Esophagus muscularis mucosa (tissue), 4 donors: ENCODE measurements around the gene ZBTB47. TPM values are rescaled to one million over a fixed set of nuclear protein-coding genes. Genes with fewer than 3 reads are reported as not detected.

Source experiments
- DNase-seq: peaks from one replicate; pipeline ENCODE4 v3.0.0-alpha.2; 2017; ENCODE audit errors: extremely low spot score
- H3K27ac ChIP-seq, 4 donors: fragments of 200-600 bp; sonication (generic); replicated peaks in 1 of 4; 1 replicate in 3 of 4; 2 replicates in 1 of 4; pipeline ENCODE4 v1.5.1; 2016 to 2019; ENCODE audit warnings: mild to moderate bottlenecking in 1 of 4
- H3K27me3 ChIP-seq, 4 donors: fragments of 200-600 bp; sonication (generic); one replicate each; pipeline versions ENCODE4 v1.5.1 to v1.6.0; 2016 to 2019
- H3K36me3 ChIP-seq, 4 donors: fragments of 200-600 bp; sonication (generic); one replicate each; pipeline ENCODE4 v1.5.1; 2016 to 2019
- H3K4me1 ChIP-seq, 4 donors: fragments of 200-600 bp; sonication (generic); one replicate each; pipeline ENCODE4 v1.5.1; 2016 to 2019
- H3K4me3 ChIP-seq, 4 donors: fragments of 200-600 bp; sonication (generic); 1 replicate in 2 of 4; 2 replicates in 2 of 4; pipeline ENCODE4 v1.5.1; 2016 to 2019; ENCODE audit warnings: mild to moderate bottlenecking in 4 of 4, moderate library complexity in 1 of 4
- H3K9me3 ChIP-seq, 4 donors: fragments of 200-600 bp; sonication (generic); 1 replicate in 3 of 4; 2 replicates in 1 of 4; pipeline ENCODE4 v1.5.1; 2016 to 2019
- EP300 ChIP-seq: sonication (generic); formaldehyde crosslinking; IDR thresholded peaks from one replicate; pipeline ENCODE4 v1.6.1; 2017; ENCODE audit warnings: antibody characterized with exemption
- POLR2A ChIP-seq: fragments of 450-650 bp; IDR thresholded peaks from one replicate; pipeline ENCODE4 v1.6.1; 2017; ENCODE audit warnings: antibody characterized with exemption, moderate library complexity, mild to moderate bottlenecking, low read depth
- POLR2AphosphoS5 ChIP-seq, 2 donors: sonication (generic); formaldehyde crosslinking; IDR thresholded peaks; one replicate each; pipeline ENCODE4 v1.6.1; 2017; ENCODE audit warnings: antibody characterized with exemption in 2 of 2
- whole genome bisulfite sequencing: methylation state at CpG from one replicate; pipeline ENCODE4 v1.1.5; 2018; 5-methylcytosine and 5-hydroxymethylcytosine counted together
- intact Hi-C: fragments of 100-400 bp; cut with DNase I; formaldehyde crosslinking; loops from one replicate; pipeline ENCODE4 v1.15.1; 2023
- total RNA-seq, 4 donors: library from RNA; depleted of rRNA; stranded (reverse); fragments of >200 nt; gene quantifications; one replicate each; pipeline versions ENCODE4 v1.1.0 to v1.2.1, GENCODE V29; 2016
- TF ChIP-seq, protein P1 (sequence below), 3 experiments: fragments of 200-600 bp in 2 of 3; fragments of 450-650 bp in 1 of 3; sonication (generic) in 2 of 3; IDR thresholded peaks; one replicate each; pipeline ENCODE4 v1.5.1; 2017 to 2019; ENCODE audit warnings: antibody characterized with exemption in 3 of 3, mild to moderate bottlenecking in 2 of 3, moderate library complexity in 1 of 3

The ZBTB47 gene
- total RNA-seq, 4 donors from 2014 or later = 75.4 to 137 (median 95.7) TPM

DNA sequence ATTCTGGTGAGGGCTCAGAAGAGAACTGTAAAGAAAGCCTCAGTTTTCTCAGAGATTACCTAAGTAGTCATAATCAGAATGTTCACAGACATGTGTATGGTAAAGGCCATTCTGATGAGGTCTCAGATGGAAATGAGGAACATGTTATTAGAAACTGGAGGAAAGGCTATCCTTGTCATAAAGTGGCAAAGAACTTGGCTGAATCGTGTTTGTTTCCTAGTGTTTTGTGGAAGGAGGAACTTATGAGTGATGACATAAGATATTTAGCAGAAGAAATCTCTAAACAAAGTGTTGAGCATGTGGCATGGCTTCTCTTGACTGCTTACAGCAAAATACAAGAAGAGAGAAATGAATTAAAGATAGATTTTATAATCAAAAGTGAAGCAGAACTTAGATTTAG, 19.0 kb downstream of the ZBTB47 start:
- Histone ChIP-seq H3K9me3 (no peaks in the 10 kb centered on the region), H3K36me3 (no peaks in the 10 kb centered on the region), H3K4me1 (peaks cover 3 to 15% (median 10%) of the 10 kb centered on the region in 4 donors), H3K27ac (no peak overlapping the region), H3K27me3 (peaks cover 0 to 8% (median 0%) of the 10 kb centered on the region in 4 donors), H3K4me3 (no peak overlapping the region)
- TF ChIP-seq POLR2A = no peak
- no peak for TF ChIP-seq POLR2AphosphoS5 (IDR thresholded peaks at IDR 0.05)
- TF ChIP-seq EP300 = no peak
- TF ChIP-seq, protein P1, sequence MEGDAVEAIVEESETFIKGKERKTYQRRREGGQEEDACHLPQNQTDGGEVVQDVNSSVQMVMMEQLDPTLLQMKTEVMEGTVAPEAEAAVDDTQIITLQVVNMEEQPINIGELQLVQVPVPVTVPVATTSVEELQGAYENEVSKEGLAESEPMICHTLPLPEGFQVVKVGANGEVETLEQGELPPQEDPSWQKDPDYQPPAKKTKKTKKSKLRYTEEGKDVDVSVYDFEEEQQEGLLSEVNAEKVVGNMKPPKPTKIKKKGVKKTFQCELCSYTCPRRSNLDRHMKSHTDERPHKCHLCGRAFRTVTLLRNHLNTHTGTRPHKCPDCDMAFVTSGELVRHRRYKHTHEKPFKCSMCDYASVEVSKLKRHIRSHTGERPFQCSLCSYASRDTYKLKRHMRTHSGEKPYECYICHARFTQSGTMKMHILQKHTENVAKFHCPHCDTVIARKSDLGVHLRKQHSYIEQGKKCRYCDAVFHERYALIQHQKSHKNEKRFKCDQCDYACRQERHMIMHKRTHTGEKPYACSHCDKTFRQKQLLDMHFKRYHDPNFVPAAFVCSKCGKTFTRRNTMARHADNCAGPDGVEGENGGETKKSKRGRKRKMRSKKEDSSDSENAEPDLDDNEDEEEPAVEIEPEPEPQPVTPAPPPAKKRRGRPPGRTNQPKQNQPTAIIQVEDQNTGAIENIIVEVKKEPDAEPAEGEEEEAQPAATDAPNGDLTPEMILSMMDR (IDR thresholded peaks at IDR 0.05) = no peak
- intact Hi-C loops = no loop called here
- 53% methylated on average over 1 of the region's 1 CpG for WGBS
- no peak for DNase-seq

DNA sequence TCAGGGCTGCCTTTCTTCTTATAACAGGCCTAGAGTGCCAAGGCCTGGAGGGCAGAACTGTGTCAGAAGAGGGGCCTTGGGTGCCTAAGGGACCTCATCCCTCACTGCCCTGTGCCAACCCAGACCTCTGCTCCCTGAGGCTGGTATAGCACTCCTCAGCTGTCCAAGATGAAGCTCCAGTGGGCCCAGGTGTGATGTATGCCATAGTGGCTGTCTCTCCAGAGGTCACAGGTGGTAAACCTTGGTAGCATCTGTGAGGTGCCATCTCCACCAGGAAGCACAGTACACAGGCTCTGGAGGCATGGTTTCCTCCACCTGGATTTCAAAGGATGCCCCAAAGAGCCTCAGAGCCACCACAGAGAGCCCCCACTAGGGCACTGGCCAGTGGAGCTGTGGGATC, 19.6 kb downstream of the ZBTB47 start:
- H3K27ac ChIP-seq = no peak overlapping the region
- peaks cover 0 to 10% (median 4%) of the 10 kb centered on the region in 4 donors for H3K4me1 ChIP-seq
- no peak for DNase-seq
- no peaks in the 10 kb centered on the region for H3K9me3 ChIP-seq
- no peaks in the 10 kb centered on the region for H3K36me3 ChIP-seq
- no peak overlapping the region for H3K4me3 ChIP-seq
- H3K27me3 ChIP-seq = peaks cover 0 to 8% (median 0%) of the 10 kb centered on the region in 4 donors
- intact Hi-C loops = no loop called here
- TF ChIP-seq POLR2AphosphoS5 (IDR thresholded peaks at IDR 0.05) = no peak
- TF ChIP-seq, protein P1 (IDR thresholded peaks at IDR 0.05) = no peak

DNA sequence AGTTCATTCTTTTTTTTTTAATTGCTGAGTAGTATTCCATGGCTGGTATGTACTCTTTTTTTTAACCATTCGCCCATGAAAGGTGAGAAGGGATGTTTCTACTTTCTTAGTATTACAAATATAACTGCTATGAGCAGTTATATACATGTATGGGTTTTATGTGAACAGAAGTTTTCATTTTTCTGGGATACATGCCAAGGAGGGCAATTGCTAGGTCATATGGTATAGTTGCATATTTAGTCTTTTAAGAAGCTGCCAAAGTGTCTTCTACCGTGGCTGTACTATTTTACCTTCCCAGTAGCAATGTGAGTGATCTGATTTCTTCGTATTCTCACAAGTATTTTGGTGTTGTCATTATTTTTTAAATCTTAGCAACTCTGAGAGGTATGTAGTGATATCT, 20.6 kb downstream of the ZBTB47 start:
- Histone ChIP-seq H3K4me3 (no peak overlapping the region), H3K9me3 (no peaks in the 10 kb centered on the region), H3K36me3 (no peaks in the 10 kb centered on the region), H3K27me3 (peaks cover 0 to 8% (median 0%) of the 10 kb centered on the region in 4 donors), H3K27ac (no peak overlapping the region), H3K4me1 (no peaks in the 10 kb centered on the region)
- 71% methylated on average over 3 of the region's 3 CpGs for WGBS
- TF ChIP-seq, protein P1 (IDR thresholded peaks at IDR 0.05) = no peak
- TF ChIP-seq POLR2A = no peak
- TF ChIP-seq EP300 = no peak
- TF ChIP-seq POLR2AphosphoS5 (IDR thresholded peaks at IDR 0.05) = no peak
- DNase-seq = no peak
- intact Hi-C loops = no loop called here

DNA sequence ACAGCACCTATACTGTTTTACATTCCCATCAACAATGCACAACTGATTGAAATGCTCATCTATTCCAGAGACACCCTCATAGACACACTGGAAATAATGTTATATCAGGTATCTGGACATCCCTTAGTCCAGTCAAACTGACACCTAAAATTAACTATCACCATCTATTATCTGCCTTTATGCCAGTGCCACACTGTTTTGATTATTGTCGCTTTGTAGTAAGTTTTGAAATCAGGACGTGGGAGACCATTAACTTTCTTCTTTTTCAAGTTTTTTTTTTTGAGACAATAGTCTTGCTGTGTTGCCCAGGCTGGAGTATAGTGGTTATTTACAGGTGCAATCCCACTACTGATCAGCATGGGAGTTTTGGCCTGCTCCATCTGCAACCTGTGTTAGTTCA, 22.4 kb downstream of the ZBTB47 start:
- intact Hi-C loops = no loop called here

DNA sequence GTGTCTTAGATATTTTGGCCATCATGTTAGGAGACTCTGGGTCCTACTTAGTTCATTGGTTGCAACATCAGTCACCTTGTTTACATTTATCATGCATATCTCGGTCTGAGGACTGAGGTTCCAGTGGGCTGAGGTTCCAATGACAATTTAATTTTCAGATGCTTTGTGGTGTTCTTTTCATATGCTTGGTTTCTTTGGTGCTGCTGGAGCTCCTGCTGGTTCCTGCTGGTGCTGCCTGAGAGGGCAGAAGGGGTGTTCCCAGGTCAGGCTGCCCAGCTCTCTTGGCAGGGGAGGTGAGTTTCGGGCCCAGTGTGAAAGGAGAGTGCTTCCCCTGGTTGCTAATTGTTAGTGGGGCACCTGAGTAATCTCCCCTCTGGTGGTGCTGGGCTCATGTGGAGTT, 24.9 kb downstream of the ZBTB47 start:
- no peak for DNase-seq
- H3K27ac ChIP-seq = no peak overlapping the region
- peaks cover 0 to 2% (median 0%) of the 10 kb centered on the region in 4 donors for H3K27me3 ChIP-seq
- TF ChIP-seq POLR2A = no peak
- TF ChIP-seq POLR2AphosphoS5 (IDR thresholded peaks at IDR 0.05) = no peak
- TF ChIP-seq, protein P1 (IDR thresholded peaks at IDR 0.05) = no peak
- TF ChIP-seq EP300 = no peak
- peaks cover 0 to 4% (median 3%) of the 10 kb centered on the region in 4 donors for H3K4me1 ChIP-seq
- 77% methylated on average over 2 of the region's 2 CpGs for WGBS
- H3K9me3 ChIP-seq = no peaks in the 10 kb centered on the region
- H3K36me3 ChIP-seq = no peaks in the 10 kb centered on the region
- intact Hi-C loops = no loop called here
- H3K4me3 ChIP-seq = no peak overlapping the region

More for the DNA sequence above, 22.4 kb downstream of the ZBTB47 start:
- TF ChIP-seq POLR2AphosphoS5 (IDR thresholded peaks at IDR 0.05) (no peak), EP300 (no peak), POLR2A (no peak)
- TF ChIP-seq, protein P1 (IDR thresholded peaks at IDR 0.05) = no peak
- Histone ChIP-seq H3K36me3 (no peaks in the 10 kb centered on the region), H3K4me3 (no peak overlapping the region), H3K27me3 (peaks cover 0 to 8% (median 0%) of the 10 kb centered on the region in 4 donors), H3K4me1 (no peaks in the 10 kb centered on the region), H3K27ac (no peak overlapping the region), H3K9me3 (no peaks in the 10 kb centered on the region)
- no peak for DNase-seq
- 85% methylated on average over 2 of the region's 2 CpGs for WGBS
